Psoas muscle (tissue), 8 donors: ENCODE measurements around the gene NELFB. TPM values are rescaled to one million over a fixed set of nuclear protein-coding genes. Genes with fewer than 3 reads are reported as not detected.

ENCODE experiments used
- ATAC-seq, 4 donors: fragments of 200-7000 bp; cut with Tn5 transposase; one replicate each; pipeline ENCODE4 v1.9.1; 2020; ENCODE audit warnings: moderate library complexity in 3 of 4, mild to moderate bottlenecking in 2 of 4
- DNase-seq, 2 donors: peaks; one replicate each; pipeline ENCODE4 v3.0.0-alpha.2; 2020
- H3K27ac ChIP-seq: fragments of 200-600 bp; one replicate; pipeline ENCODE4 v1.8.0; 2022
- H3K27me3 ChIP-seq, 3 donors: fragments of 200-600 bp in 1 of 3; one replicate each; pipeline versions ENCODE4 v1.6.1 to v1.8.0; 2013 to 2022; ENCODE audit warnings: low read length in 2 of 3, mild to moderate bottlenecking in 2 of 3, moderate library complexity in 1 of 3; ENCODE audit not compliant: insufficient read depth in 3 of 3
- H3K36me3 ChIP-seq, 2 donors: fragments of 200-600 bp in 1 of 2; one replicate each; pipeline versions ENCODE4 v1.6.1 to v1.8.0; 2013 to 2022; ENCODE audit warnings: low read depth in 1 of 2, mild to moderate bottlenecking in 1 of 2, moderate library complexity in 1 of 2; ENCODE audit not compliant: insufficient read depth in 1 of 2
- H3K4me1 ChIP-seq: fragments of 200-600 bp; one replicate; pipeline ENCODE4 v1.8.0; 2022
- H3K4me3 ChIP-seq: fragments of 200-600 bp; one replicate; pipeline ENCODE4 v1.8.0; 2022; ENCODE audit warnings: mild to moderate bottlenecking
- H3K9me3 ChIP-seq: fragments of 200-600 bp; one replicate; pipeline ENCODE4 v1.8.0; 2022
- CTCF ChIP-seq: fragments of 200-600 bp; IDR thresholded peaks from one replicate; pipeline ENCODE4 v1.8.0; 2022; ENCODE audit warnings: antibody characterized with exemption
- WGBS, 3 donors: extraction: QIAGEN DNeasy Blood & Tissue Kit; methylation state at CpG; one replicate each; pipeline versions ENCODE4 v1.1.6 to v1.1.7; 2013; 5-methylcytosine and 5-hydroxymethylcytosine counted together
- intact Hi-C, 2 donors: fragments of 100-400 bp; cut with DNase I; formaldehyde crosslinking; loops; one replicate each; pipeline versions ENCODE4 v1.11.0 to v1.14.2; 2022
- polyA plus RNA-seq, 3 donors: library from polyadenylated mRNA; stranded (reverse); fragments of 200-250 nt; gene quantifications; one replicate each; pipeline ENCODE4 v1.2.3, GENCODE V29; 2013
- total RNA-seq, 4 donors: library from RNA; stranded (reverse); fragmentation: NEBNext Ultra II Directional in 2 of 4; extraction: Animal tissue kit (Norgen Biotek cat#: 25700) in 2 of 4; gene quantifications; one replicate each; pipeline versions ENCODE4 v1.2.1 to v1.2.4, GENCODE V29; 2021 to 2023
- donor health status: healthy with polysubstance abuse.
- donor health status: DM: no; HTN: no; CAD: no; lungs with moderate emphysema.
- donor health status: Bipolar disorder and iron deficiency.
- donor health status: healthy.
- donor health status: DM: yes; HTN: yes; CAD: no.
- donor health status: DM: no; HTN: no; CAD: no.
- donor health status: DM: no; HTN: no; CAD: no.
- donor health status: DM: yes; HTN: yes; CAD: no.

NELFB gene
- total and polyA plus RNA-seq, 7 donors, result 39.1 to 74.3 (median 43.8) TPM

- no peak overlapping the region for H3K27ac ChIP-seq
- peaks cover 0 to 25% (median 5%) of the 10 kb centered on the region in 3 donors for H3K27me3 ChIP-seq
- no peak overlapping the region for H3K4me3 ChIP-seq
- H3K36me3 ChIP-seq, result no peaks in the 10 kb centered on the region
- DNase-seq (peak in 1 of 2 donors; percentile 48), ATAC-seq (no peak)
- intact Hi-C loops, result no loop called here
- no peaks in the 10 kb centered on the region for H3K9me3 ChIP-seq
- 47 to 58% (median 49%) methylated on average over 18 to 20 of the region's 20 CpGs for WGBS, 3 donors
- H3K4me1 ChIP-seq, result peaks cover 27% of the 10 kb centered on the region
- no peak for TF ChIP-seq CTCF
These were observed 53.0 kb downstream of the NELFB start for GRCh38 chr9:137308057-137308619.

- Histone ChIP-seq H3K4me3 (no peak overlapping the region), H3K9me3 (no peaks in the 10 kb centered on the region), H3K27ac (no peak overlapping the region), H3K36me3 (no peaks in the 10 kb centered on the region), H3K27me3 (peaks cover 0 to 23% (median 5%) of the 10 kb centered on the region in 3 donors), H3K4me1 (peaks cover 22% of the 10 kb centered on the region)
- intact Hi-C loops, result no loop called here
- WGBS, 3 donors, result 84 to 92% (median 87%) methylated on average over 15 of the region's 15 CpGs
- ATAC-seq, result no peak
- no peak for TF ChIP-seq CTCF
- peak in 1 of 2 donors; percentile 38 for DNase-seq
These were observed 54.5 kb downstream of the NELFB start for GRCh38 chr9:137309368-137310188.

GRCh38 chr9:137310189-137311052 lies 55.3 kb downstream of the NELFB start:
- no peak for TF ChIP-seq CTCF
- intact Hi-C loops, result no loop called here

DNA sequence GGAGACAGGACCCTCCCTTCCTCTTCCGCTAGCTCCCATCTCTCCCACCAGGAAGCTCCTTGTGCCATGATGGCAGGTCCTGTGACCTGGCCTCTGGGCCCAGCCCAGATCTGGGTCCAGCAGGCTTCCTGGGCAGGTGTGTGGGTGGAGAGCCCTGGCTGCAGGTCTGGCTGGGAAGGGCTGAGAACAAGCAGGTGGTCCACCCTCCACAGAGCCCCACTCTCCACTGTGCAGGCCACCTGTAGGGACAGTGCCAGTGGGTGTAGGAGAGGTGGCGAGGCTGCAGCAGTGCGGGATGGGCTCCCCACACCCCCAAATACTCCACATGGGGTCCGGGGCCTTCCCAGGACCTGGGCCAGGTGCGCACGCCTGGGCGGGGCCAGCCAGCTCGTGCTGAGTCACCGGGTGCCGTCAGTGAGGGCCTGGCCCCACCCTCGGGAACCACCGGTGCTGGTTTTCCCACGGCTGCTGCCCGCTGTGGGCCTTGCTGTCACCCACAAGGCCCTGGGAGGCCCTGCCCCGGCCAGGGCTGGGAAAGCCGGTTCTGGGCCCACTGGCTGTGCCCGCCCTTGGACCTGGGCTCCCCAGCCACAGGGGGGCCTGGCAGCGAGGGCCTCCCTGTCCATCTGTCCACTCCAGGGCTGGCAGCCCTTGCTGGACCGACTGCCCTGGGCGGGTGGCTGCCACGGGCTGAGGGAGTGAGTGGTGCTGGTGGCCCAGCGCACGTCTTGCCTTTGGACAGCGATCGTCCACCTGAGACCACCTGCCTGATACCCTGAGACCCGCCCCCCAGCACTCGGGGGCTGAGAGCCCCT lies 56.3 kb downstream of the NELFB start:
- intact Hi-C loops, result no loop called here
- H3K9me3 ChIP-seq, result no peaks in the 10 kb centered on the region
- DNase-seq, result peak in 1 of 2 donors; percentile 52
- H3K4me3 ChIP-seq, result no peak overlapping the region
- H3K4me1 ChIP-seq, result peaks cover 4% of the 10 kb centered on the region
- no peak for ATAC-seq
- no peaks in the 10 kb centered on the region for H3K36me3 ChIP-seq
- 50 to 65% (median 65%) methylated on average over 18 to 27 of the region's 27 CpGs for WGBS, 3 donors
- no peak overlapping the region for H3K27ac ChIP-seq
- peaks cover 0 to 27% (median 9%) of the 10 kb centered on the region in 3 donors for H3K27me3 ChIP-seq
- no peak for TF ChIP-seq CTCF

More at GRCh38 chr9:137310189-137311052, 55.3 kb downstream of the NELFB start:
- Histone ChIP-seq H3K4me1 (peaks cover 14% of the 10 kb centered on the region), H3K27me3 (peaks cover 0 to 28% (median 7%) of the 10 kb centered on the region in 3 donors), H3K4me3 (no peak overlapping the region), H3K9me3 (no peaks in the 10 kb centered on the region), H3K27ac (no peak overlapping the region), H3K36me3 (no peaks in the 10 kb centered on the region)
- ATAC-seq, result no peak
- 70 to 82% (median 77%) methylated on average over 19 to 20 of the region's 20 CpGs for WGBS, 3 donors
- DNase-seq, result peak in 1 of 2 donors; percentile 51
